ENCODE results near the gene ARHGAP22. TPM values are rescaled to one million over a fixed set of nuclear protein-coding genes. Genes with fewer than 3 reads are reported as not detected.

Gene ARHGAP22
- total RNA-seq, 1 experiment from 2014 or later = 9.9 TPM

- ChIA-PET RAD21 (ENCODE audit: low non-redundant PET in 1 of 2, low total read pairs in 2 of 2, uncharacterized antibody in 2 of 2, unreplicated experiment in 2 of 2) (no interaction called here), CTCF (no interaction called here), POLR2A (interaction anchor here (0.6 kb wide), 1 partner anchor 44 kb away, joined by 3 read pairs; no protein-coding TSS in a partner anchor)
- Histone ChIP-seq H2AFZ (ENCODE audit: low read depth, low read length, poor library complexity, severe bottlenecking) (no peak overlapping the region), H3K27me3 (ENCODE audit: insufficient read depth, low read length) (no peaks in the 10 kb centered on the region), H3K27ac (ENCODE audit: low read depth, low read length) (no peak overlapping the region), H3K4me2 (ENCODE audit: low read length) (no peak overlapping the region), H3K36me3 (ENCODE audit: control insufficient read depth in 1 of 2, insufficient read depth in 2 of 2, low read length in 2 of 2) (no peaks in the 10 kb centered on the region), H3K4me1 (ENCODE audit: control insufficient read depth in 1 of 2, insufficient read depth in 2 of 2, low read length in 2 of 2) (peaks cover 6 to 7% of the 10 kb centered on the region in 2 experiments; a peak in 3 of 4 replicates), H3K9me2 (ENCODE audit: insufficient read depth) (no peaks in the 10 kb centered on the region), H4K20me1 (ENCODE audit: insufficient read depth) (no peaks in the 10 kb centered on the region), H3K9me3 (ENCODE audit: control insufficient read depth in 1 of 2, insufficient read depth in 1 of 2, low read depth in 1 of 2, low read length in 2 of 2) (peaks cover 0 to 5% of the 10 kb centered on the region in 2 experiments; a peak in 1 of 4 replicates), H3K79me2 (ENCODE audit: insufficient read depth, low read length) (no peaks in the 10 kb centered on the region), H3K9ac (ENCODE audit: low read length) (no peak overlapping the region), H3K4me3 (replicated peaks in 1 of 2; ENCODE audit: low read depth in 1 of 2, low read length in 2 of 2) (no peak overlapping the region)
- TF ChIP-seq REST (IDR thresholded peaks at IDR 0.05; ENCODE audit: low read depth) (no peak), TCF7L2 (IDR thresholded peaks at IDR 0.05; ENCODE audit: borderline replicate concordance, extremely low read depth, insufficient read depth, insufficient read length) (no peak), POLR2A (IDR thresholded peaks at IDR 0.05; ENCODE audit: borderline replicate concordance, extremely low read depth, insufficient read depth, insufficient read length) (no peak), YY1 (IDR thresholded peaks at IDR 0.05; ENCODE audit: extremely low read depth, insufficient replicate concordance, low read depth, low read length) (no peak), POLR2AphosphoS5 (IDR thresholded peaks at IDR 0.05; ENCODE audit: low read depth, low read length) (no peak), CBX3 (IDR thresholded peaks at IDR 0.05; ENCODE audit: low read depth) (no peak), FOSL1 (IDR thresholded peaks at IDR 0.05; ENCODE audit: low read depth) (no peak), ZFX (IDR thresholded peaks at IDR 0.05) (no peak), SP1 (IDR thresholded peaks at IDR 0.05; ENCODE audit: low read depth) (no peak), ZNF274 (IDR thresholded peaks at IDR 0.05; ENCODE audit: low read depth, low read length) (no peak), EZH2phosphoT487 (IDR thresholded peaks at IDR 0.05; ENCODE audit: borderline replicate concordance) (no peak), JUND (IDR thresholded peaks at IDR 0.05) (no peak)
- TF ChIP-seq, protein P1, sequence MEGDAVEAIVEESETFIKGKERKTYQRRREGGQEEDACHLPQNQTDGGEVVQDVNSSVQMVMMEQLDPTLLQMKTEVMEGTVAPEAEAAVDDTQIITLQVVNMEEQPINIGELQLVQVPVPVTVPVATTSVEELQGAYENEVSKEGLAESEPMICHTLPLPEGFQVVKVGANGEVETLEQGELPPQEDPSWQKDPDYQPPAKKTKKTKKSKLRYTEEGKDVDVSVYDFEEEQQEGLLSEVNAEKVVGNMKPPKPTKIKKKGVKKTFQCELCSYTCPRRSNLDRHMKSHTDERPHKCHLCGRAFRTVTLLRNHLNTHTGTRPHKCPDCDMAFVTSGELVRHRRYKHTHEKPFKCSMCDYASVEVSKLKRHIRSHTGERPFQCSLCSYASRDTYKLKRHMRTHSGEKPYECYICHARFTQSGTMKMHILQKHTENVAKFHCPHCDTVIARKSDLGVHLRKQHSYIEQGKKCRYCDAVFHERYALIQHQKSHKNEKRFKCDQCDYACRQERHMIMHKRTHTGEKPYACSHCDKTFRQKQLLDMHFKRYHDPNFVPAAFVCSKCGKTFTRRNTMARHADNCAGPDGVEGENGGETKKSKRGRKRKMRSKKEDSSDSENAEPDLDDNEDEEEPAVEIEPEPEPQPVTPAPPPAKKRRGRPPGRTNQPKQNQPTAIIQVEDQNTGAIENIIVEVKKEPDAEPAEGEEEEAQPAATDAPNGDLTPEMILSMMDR (IDR thresholded peaks at IDR 0.05 in 2 of 3, conservative IDR thresholded peaks at IDR 0.05 in 1 of 3; ENCODE audit: borderline replicate concordance in 1 of 3, insufficient read depth in 1 of 3, low read depth in 2 of 3, low read length in 2 of 3) = no peak
- TF ChIP-seq, protein P2, sequence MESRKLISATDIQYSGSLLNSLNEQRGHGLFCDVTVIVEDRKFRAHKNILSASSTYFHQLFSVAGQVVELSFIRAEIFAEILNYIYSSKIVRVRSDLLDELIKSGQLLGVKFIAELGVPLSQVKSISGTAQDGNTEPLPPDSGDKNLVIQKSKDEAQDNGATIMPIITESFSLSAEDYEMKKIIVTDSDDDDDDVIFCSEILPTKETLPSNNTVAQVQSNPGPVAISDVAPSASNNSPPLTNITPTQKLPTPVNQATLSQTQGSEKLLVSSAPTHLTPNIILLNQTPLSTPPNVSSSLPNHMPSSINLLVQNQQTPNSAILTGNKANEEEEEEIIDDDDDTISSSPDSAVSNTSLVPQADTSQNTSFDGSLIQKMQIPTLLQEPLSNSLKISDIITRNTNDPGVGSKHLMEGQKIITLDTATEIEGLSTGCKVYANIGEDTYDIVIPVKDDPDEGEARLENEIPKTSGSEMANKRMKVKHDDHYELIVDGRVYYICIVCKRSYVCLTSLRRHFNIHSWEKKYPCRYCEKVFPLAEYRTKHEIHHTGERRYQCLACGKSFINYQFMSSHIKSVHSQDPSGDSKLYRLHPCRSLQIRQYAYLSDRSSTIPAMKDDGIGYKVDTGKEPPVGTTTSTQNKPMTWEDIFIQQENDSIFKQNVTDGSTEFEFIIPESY (IDR thresholded peaks at IDR 0.05; ENCODE audit: extremely low read depth, insufficient replicate concordance, low read length) = no peak
- intact Hi-C loops (cut with micrococcal nuclease) = no loop called here
- ATAC-seq (no peak), DNase-seq (ENCODE audit: low read depth, low spot score) (no peak)
- BruUV-seq (replicated peaks) = no TSS peak
Observed at GRCh38 chr10:48518986-48519385, 85.9 kb downstream of the ARHGAP22 start.

All from HCT116 (cell line).